Adipose tissue (tissue), 3 donors: ENCODE data around the gene MYCBP. TPM values are rescaled to one million over a fixed set of nuclear protein-coding genes. Genes with fewer than 3 reads are reported as not detected.
"Not testable (repeated sequence)": the region's sequence is repeated elsewhere in the genome, so short reads cannot be mapped to it uniquely, and the experiment has no call there.

ENCODE experiments used
- H3K27ac ChIP-seq: one replicate; pipeline ENCODE4 v1.5.1; 2013; ENCODE audit warnings: low read depth, low read length
- WGBS, 3 donors: extraction: QIAGEN DNeasy Blood & Tissue Kit; methylation state at CpG; one replicate each; pipeline ENCODE4 v1.1.7; 2013; 5-methylcytosine and 5-hydroxymethylcytosine counted together
- polyA plus RNA-seq, 3 donors: library from polyadenylated mRNA; stranded (reverse); fragments of 200-250 nt; gene quantifications; one replicate each; pipeline ENCODE4 v1.2.3, GENCODE V29; 2013
- donor health status: healthy with polysubstance abuse.
- donor health status: Bipolar disorder and iron deficiency.
- donor health status: healthy.

The MYCBP gene
- polyA plus RNA-seq = 10 to 100 TPM; 10.2 to 13.0 (median 11.7) TPM

GRCh38 chr1:38873027-38873969 is at the start of gene MYCBP:
TSS of gene MYCBP (minus strand) at chr1:38873348. CDS start at chr1:38873305, 43 bp downstream.
- peak within 1 kb of the TSS; percentile 2 for H3K27ac ChIP-seq
- 0 to 1% (median 0%) methylated on average over 63 to 69 of the region's 69 CpGs for WGBS, 3 donors

DNA sequence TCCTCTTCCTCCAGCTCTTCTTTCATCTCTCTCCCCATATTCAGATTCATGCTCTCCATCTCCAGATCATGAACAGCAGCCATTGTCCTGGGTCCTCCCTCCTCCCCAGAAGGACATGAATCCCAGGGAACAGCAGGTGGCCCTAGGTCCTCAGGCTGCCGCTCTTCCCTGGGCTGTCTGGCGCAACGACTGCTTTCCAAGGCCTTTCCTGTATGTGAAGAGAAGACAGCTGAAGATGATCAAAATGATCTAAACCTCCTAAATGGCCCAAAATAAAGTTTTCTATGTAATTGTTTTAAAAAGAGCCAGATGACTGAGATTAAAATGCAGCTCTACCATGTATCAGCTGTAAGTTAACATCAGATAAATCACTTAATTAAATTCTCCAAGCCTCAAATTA is 46.0 kb upstream of the MYCBP start:
- WGBS, 3 donors = 45 to 78% (median 66%) methylated on average over 3 of the region's 3 CpGs
- H3K27ac ChIP-seq = no peak overlapping the region

DNA sequence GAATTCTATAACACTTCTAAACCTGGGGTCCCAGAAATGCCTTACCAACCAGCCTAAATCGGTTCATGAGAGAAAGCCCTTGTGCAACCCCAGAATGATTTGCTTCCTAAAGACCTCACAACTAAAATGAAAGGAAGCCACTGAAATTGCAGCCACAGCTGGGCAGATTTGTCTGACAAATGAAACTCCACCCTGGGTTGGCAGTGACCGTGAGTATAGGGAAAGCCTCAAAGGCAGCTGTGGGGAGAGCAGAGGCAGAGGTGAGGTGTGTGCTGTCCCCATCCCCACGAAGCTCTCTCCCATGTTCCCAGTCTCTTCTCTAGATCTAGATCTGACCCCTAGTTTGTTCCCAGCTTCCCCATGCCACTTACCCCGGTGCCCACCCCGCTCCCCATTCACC is 45.4 kb upstream of the MYCBP start:
- 65 to 73% (median 66%) methylated on average over 5 of the region's 5 CpGs for WGBS, 3 donors
- no peak overlapping the region for H3K27ac ChIP-seq

DNA sequence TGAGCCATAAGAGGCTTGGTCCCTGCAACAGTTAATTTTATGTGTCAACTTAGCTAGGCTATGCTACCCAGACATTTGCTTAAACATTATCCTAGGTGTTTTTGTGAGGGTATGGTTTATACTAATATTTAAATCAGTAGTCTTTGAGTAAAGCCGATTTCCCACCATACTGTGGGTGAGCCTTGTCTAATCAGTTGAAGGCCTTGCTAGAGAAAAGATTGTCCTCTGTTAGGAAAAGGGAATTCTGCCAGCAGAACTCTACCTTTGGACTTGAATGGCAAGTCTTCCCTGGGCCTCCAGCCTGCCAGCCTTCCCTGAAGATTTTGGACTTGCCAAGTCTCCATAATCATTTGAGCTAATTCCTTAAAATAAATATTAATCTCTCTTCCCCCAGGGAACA is 44.6 kb upstream of the MYCBP start:
- H3K27ac ChIP-seq = no peak overlapping the region
- WGBS, 3 donors = 67 to 95% (median 91%) methylated on average over 1 of the region's 1 CpG

- WGBS, 3 donors = 84 to 95% (median 87%) methylated on average over 3 of the region's 3 CpGs
- no peak overlapping the region for H3K27ac ChIP-seq
Observed at GRCh38 chr1:38917337-38917736, 44.2 kb upstream of the MYCBP start.

DNA sequence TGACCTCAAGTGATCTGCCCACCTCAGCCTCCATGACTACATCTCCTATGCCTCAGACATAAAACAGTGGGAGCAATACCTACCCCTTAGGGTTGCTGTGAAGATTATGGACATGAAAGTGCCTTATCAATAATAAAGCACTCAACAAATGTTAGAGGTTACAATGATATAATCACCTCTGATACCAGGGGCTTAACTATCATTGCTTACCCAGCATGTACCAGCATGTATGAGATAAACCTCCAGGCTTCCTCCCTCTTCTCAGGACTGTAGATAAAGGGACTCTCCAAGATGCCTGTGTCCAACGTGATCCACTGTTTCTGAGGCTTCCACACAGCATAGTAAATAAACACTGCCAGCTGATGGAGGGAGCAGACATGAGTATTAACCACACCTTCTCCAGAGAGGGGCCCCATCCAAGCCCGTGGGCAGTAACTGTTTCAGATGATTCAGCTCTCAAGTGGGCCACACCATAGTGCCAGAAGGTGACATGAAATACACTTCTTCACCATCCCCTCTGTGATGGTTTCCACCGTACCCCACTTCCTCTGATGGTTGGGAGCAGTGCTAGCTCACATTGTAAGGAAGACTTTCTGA is 42.3 kb upstream of the MYCBP start:
- 56 to 64% (median 56%) methylated on average over 3 of the region's 3 CpGs for WGBS, 3 donors
- H3K27ac ChIP-seq = no peak overlapping the region

GRCh38 chr1:38914908-38915307 is 41.8 kb upstream of the MYCBP start:
- WGBS, 3 donors = 95 to 98% (median 97%) methylated on average over 8 of the region's 8 CpGs

GRCh38 chr1:38908821-38909220 is 35.7 kb upstream of the MYCBP start:
- 81 to 89% (median 83%) methylated on average over 13 of the region's 13 CpGs for WGBS, 3 donors
- no peak overlapping the region for H3K27ac ChIP-seq

More at GRCh38 chr1:38914908-38915307, 41.8 kb upstream of the MYCBP start:
- not testable (repeated sequence) for H3K27ac ChIP-seq

GRCh38 chr1:38905985-38906384 is 32.8 kb upstream of the MYCBP start:
- H3K27ac ChIP-seq = no peak overlapping the region
- WGBS, 3 donors = 65 to 97% (median 97%) methylated on average over 2 of the region's 2 CpGs

DNA sequence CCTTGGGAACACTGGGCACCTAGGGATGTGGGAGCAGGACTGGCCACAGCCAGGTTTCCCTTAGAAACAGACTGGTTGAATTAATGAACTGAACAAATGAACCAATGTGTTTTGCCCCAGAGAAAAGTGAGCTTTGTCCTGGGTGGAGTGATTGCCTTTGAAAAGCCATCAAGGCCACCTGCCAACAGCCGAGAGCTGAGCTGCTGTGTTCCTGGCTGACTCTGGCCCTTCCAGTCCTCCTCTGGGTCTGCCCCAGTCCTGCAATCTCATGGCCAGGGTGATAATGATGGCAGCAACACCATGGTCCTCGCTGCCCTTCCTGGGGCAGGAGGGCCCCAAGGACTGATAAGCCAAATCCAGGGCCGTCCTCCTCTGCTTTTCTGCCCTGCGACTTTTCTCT is 26.4 kb upstream of the MYCBP start:
- WGBS, 3 donors = 47 to 90% (median 79%) methylated on average over 4 of the region's 4 CpGs
- no peak overlapping the region for H3K27ac ChIP-seq

GRCh38 chr1:38898653-38899230 is 25.6 kb upstream of the MYCBP start:
- no peak overlapping the region for H3K27ac ChIP-seq

- H3K27ac ChIP-seq = no peak overlapping the region
- WGBS, 3 donors = 89 to 94% (median 93%) methylated on average over 2 of the region's 2 CpGs
Observed at GRCh38 chr1:38896169-38896568, 23.0 kb upstream of the MYCBP start.

DNA sequence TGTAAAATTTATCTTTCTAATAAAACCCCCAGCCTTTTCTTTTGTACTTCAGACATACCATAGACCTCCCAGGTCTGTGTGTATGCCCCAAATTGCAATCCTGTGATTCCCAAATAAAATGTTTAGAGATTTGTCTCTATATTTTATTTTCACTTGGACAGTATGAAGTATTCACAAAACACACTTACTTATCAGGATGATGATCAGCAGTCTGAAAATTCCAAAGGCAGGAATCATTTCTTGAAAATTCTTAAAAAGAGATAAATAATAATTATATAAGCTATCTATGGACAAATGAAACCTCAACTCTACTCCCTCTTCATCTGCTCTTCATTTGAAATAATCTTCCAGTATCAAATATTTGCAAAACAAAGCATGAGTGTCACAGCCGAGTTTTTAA is 19.8 kb upstream of the MYCBP start:
- no peak overlapping the region for H3K27ac ChIP-seq
- 64 to 82% (median 78%) methylated on average over 1 of the region's 1 CpG for WGBS, 3 donors

DNA sequence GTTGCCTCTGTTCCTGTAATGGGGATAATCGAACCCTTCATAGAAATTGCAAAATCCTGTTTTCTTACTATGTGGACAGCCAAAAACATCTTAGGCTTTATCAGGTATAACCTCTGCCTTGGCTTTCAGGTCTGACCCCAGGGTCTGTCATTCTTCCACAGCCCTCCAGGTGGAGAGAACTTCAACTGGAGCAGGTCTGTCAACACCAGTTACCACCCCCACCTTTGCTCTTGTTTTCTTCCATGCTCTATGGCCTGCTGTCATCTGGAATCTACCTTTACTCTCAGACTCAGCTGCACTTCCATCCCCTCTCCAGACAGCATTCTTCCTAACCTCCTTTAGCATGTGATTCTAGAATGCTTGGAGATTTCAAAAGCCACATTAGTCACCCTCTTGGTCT is 18.6 kb upstream of the MYCBP start:
- WGBS, 3 donors = 76 to 91% (median 89%) methylated on average over 1 of the region's 1 CpG
- H3K27ac ChIP-seq = no peak overlapping the region

DNA sequence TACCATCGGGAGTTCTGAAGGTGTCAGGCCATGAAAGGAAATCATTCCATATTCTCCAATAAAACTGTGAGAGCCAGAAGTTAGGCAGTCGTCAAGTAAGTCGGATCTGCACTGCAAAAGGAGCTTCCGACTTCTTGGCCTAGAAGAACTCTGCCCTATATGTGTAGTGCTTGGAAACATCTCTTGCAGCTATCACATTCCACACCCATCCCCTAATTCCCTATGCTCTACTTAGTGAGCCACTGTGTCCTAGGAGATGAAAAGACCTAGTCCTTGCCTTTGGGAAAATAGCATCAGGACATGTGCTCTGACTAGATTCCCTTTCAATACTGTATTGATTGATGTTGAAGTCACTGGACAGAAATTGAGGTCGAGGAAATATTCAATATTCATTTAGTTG is 16.4 kb upstream of the MYCBP start:
- H3K27ac ChIP-seq = no peak overlapping the region
- 56 to 72% (median 68%) methylated on average over 5 of the region's 5 CpGs for WGBS, 3 donors

DNA sequence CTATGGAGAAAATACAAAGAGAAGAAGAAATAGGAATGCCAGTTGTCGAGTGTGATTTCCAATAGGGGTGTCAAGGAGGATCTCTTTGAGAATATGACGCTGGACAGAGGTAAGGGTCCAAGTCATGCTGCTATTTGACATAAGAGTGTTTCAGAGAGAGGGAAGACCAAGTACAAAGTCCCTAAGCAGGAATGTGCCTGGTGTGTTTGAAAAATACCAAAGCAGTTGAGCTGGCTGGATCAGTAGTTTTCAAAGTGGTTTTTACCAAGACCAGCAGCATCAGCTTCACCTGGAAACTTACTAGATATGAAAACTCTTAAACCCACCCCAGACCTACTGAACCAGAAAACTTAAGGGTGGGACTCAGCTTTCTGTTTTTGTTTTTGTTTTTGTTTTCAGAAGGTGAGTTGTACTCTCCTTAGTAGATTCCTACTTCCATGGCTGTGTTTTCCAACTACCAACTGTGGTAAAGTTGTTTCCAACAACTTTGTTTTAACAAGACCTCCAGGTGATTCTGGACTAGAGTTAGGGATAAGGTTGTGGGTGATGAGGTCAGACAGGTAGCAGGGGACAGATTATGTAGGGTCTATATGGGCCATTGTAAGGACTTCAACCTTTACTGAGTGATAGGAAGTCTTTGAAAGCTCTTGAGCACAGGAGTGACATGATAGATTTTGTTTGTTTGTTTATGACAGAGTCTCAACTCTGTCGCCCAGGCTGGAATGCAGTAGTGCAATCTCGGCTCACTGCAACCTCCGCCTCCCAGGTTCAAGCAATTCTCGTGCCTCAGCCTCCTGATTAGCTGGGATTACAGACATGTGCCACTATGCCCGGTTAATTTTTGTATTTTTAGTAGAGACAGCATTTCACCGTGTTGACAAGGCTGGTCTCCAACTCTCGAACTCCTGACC is 15.5 kb upstream of the MYCBP start:
- no peak overlapping the region for H3K27ac ChIP-seq
- WGBS, 3 donors = 83 to 90% (median 90%) methylated on average over 9 of the region's 9 CpGs

DNA sequence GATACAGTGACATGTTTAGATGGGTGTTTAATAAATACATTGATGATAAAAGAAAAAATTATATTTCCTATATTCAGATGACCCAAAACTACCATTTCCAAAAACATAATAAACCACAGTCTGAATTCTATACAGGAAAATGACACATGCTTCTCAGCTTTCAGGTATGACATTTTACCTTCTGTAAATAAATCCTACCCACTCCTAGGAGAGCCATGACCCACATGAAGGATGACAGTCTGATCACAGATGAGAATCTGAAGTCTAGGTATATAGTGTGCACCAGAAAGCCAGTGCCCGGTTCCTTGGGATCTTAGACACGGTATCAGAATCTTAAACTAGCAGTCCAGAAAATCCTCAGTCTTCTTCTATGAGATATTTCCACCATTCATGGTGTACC is 11.9 kb upstream of the MYCBP start:
- 93 to 97% (median 95%) methylated on average over 2 of the region's 2 CpGs for WGBS, 3 donors
- no peak overlapping the region for H3K27ac ChIP-seq

- no peak within 1 kb of the TSS for H3K27ac ChIP-seq
Observed at GRCh38 chr1:38881487-38881886, 8.3 kb upstream of the MYCBP start, which contains the start of gene GJA9. TSS of gene GJA9 (minus strand) at chr1:38881587. CDS start at chr1:38876098, 5,489 bp downstream.
